ENCODE measurements around the gene LSMEM2. TPM values are rescaled to one million over a fixed set of nuclear protein-coding genes. Genes with fewer than 3 reads are reported as not detected.
"Not testable (repeated sequence)": the region's sequence is repeated elsewhere in the genome, so short reads cannot be mapped to it uniquely, and the experiment has no call there.

The LSMEM2 gene
- total RNA-seq, 1 experiment from 2014 or later: 0.57 TPM

DNA sequence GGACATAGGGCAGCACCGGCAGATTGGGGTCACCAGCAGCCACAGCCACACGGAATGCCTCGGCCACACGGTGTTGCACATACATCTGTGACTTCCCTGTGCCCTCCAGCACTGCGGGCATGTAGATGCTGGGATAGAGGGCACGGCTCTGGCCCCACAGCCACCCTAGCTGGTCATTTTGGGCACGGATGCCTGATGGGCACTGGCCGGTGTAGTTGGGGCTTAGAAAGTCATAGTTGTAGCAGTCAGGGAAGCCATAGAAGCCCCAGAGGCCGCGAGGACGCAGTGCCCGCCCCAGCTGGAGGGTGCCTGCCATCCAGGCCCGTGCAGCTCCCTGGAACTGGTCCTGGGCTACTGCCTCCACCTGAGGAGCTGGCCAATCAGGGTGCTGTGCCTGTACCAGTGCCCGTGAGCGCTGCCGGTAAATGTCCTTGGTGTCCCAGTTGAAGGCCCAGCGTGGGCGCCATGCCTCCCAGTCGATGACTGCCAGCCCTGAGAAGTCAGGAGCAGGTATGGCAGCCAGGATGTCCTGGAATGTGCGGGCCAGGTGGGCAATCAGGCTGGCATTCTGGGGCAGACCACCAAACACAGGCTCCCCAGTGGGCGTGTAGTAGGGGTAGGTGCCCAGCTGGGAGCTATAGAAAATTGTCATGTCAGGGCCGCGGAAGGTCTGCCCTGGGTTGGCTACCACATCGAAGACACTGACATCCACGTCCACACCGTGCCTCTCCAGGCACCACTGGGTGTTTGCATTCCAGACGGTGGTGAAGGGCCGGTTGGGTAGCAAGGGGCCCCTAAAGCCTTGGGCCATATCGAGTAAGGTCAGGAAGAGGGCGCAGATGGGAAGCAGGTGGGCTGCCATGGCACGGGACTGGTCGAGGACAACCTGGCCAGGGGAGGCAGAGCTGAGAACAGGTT, 23.5 kb downstream of the LSMEM2 start (continued):
- no peak for TF ChIP-seq ZNF512 (CRISPR knock-in tag; IDR thresholded peaks at IDR 0.05; ENCODE audit: borderline replicate concordance)
- no peak for TF ChIP-seq NFYB (CRISPR knock-in tag; conservative IDR thresholded peaks at IDR 0.05; ENCODE audit: low read depth)

GRCh38 chr3:50303013-50303815, 24.3 kb downstream of the LSMEM2 start, which contains the start of gene HYAL1:
Gene HYAL1 (minus strand): TSS chr3:50303574. CDS start chr3:50302956, 618 bp downstream.
- Mint-ChIP-seq H3K4me3 (peak within 1 kb of the TSS; percentile 20; the same call in 1 of the 2 replicates), H3K9me3 (peaks cover 10% of the 10 kb centered on the region; the same call in 1 of the 2 replicates), H3K36me3 (peaks cover 10% of the 10 kb centered on the region; the same call in 1 of the 2 replicates), H3K27ac (peak within 1 kb of the TSS; percentile 87), H3K27me3 (ENCODE audit: low read depth) (peaks cover 5% of the 10 kb centered on the region; the same call in 1 of the 2 replicates), H3K4me1 (peaks cover 22% of the 10 kb centered on the region)
- DNase-seq (ENCODE audit: low spot score) (peak; percentile 91), ATAC-seq (peak; percentile 57)
- ChIA-PET CTCF (interaction anchor here (0.6 to 5.9 kb wide), 19 partner anchors 12 to 760 kb away, joined by 3 to 95 read pairs (median 5); partner anchors contain the start of genes HYAL2, RASSF1 and TUSC2), POLR2A (interaction anchor here (0.5 to 1.4 kb wide), 3 partner anchors 25 to 79 kb away, joined by 3 to 4 read pairs (median 3); partner anchors contain the start of gene TUSC2)
- TF ChIP-seq, protein P1, sequence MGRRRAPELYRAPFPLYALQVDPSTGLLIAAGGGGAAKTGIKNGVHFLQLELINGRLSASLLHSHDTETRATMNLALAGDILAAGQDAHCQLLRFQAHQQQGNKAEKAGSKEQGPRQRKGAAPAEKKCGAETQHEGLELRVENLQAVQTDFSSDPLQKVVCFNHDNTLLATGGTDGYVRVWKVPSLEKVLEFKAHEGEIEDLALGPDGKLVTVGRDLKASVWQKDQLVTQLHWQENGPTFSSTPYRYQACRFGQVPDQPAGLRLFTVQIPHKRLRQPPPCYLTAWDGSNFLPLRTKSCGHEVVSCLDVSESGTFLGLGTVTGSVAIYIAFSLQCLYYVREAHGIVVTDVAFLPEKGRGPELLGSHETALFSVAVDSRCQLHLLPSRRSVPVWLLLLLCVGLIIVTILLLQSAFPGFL (CRISPR knock-in tag; IDR thresholded peaks at IDR 0.05; ENCODE audit: borderline replicate concordance): no peak
- peak; percentile 51; the same call in 1 of the 2 replicates for TF ChIP-seq SP1 (CRISPR knock-in tag; conservative IDR thresholded peaks at IDR 0.05)
- 0 out of 2 replicates have a peak, but pooled peaks have one; percentile 24 for TF ChIP-seq FOXP1 (CRISPR knock-in tag; IDR thresholded peaks at IDR 0.05; ENCODE audit: borderline replicate concordance)

- CTCF ChIA-PET: no interaction called here
- peaks cover 22% of the 10 kb centered on the region for H3K4me1 Mint-ChIP-seq
- TF ChIP-seq, protein P2, sequence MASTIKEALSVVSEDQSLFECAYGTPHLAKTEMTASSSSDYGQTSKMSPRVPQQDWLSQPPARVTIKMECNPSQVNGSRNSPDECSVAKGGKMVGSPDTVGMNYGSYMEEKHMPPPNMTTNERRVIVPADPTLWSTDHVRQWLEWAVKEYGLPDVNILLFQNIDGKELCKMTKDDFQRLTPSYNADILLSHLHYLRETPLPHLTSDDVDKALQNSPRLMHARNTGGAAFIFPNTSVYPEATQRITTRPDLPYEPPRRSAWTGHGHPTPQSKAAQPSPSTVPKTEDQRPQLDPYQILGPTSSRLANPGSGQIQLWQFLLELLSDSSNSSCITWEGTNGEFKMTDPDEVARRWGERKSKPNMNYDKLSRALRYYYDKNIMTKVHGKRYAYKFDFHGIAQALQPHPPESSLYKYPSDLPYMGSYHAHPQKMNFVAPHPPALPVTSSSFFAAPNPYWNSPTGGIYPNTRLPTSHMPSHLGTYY (CRISPR knock-in tag; IDR thresholded peaks at IDR 0.05): no peak
- TF ChIP-seq TCF7 (CRISPR knock-in tag; IDR thresholded peaks at IDR 0.05; ENCODE audit: low read depth): no peak
- TF ChIP-seq SMAD4 (CRISPR knock-in tag; IDR thresholded peaks at IDR 0.05): no peak
- no peak for TF ChIP-seq NR1H2 (CRISPR knock-in tag; IDR thresholded peaks at IDR 0.05)
- TF ChIP-seq ZSCAN18 (CRISPR knock-in tag; IDR thresholded peaks at IDR 0.05): no peak
- TF ChIP-seq USF2 (CRISPR knock-in tag; IDR thresholded peaks at IDR 0.05): no peak
- no peak for TF ChIP-seq E2F1 (CRISPR knock-in tag; IDR thresholded peaks at IDR 0.05)
- TF ChIP-seq JAZF1 (CRISPR knock-in tag; IDR thresholded peaks at IDR 0.05): no peak
- no peak for TF ChIP-seq ZNF671 (CRISPR knock-in tag; IDR thresholded peaks at IDR 0.05)
- TF ChIP-seq, protein P3, sequence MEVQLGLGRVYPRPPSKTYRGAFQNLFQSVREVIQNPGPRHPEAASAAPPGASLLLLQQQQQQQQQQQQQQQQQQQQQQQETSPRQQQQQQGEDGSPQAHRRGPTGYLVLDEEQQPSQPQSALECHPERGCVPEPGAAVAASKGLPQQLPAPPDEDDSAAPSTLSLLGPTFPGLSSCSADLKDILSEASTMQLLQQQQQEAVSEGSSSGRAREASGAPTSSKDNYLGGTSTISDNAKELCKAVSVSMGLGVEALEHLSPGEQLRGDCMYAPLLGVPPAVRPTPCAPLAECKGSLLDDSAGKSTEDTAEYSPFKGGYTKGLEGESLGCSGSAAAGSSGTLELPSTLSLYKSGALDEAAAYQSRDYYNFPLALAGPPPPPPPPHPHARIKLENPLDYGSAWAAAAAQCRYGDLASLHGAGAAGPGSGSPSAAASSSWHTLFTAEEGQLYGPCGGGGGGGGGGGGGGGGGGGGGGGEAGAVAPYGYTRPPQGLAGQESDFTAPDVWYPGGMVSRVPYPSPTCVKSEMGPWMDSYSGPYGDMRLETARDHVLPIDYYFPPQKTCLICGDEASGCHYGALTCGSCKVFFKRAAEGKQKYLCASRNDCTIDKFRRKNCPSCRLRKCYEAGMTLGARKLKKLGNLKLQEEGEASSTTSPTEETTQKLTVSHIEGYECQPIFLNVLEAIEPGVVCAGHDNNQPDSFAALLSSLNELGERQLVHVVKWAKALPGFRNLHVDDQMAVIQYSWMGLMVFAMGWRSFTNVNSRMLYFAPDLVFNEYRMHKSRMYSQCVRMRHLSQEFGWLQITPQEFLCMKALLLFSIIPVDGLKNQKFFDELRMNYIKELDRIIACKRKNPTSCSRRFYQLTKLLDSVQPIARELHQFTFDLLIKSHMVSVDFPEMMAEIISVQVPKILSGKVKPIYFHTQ (CRISPR knock-in tag; IDR thresholded peaks at IDR 0.05): no peak
- H3K9me3 Mint-ChIP-seq: peaks cover 13% of the 10 kb centered on the region
- DNase-seq (ENCODE audit: low spot score) (no peak), ATAC-seq (no peak)
- peaks cover 18% of the 10 kb centered on the region for H3K36me3 Mint-ChIP-seq
- H3K27me3 Mint-ChIP-seq (ENCODE audit: low read depth): peaks cover 11% of the 10 kb centered on the region
- no peak overlapping the region for H3K4me3 Mint-ChIP-seq
- no peak overlapping the region for H3K27ac Mint-ChIP-seq
- POLR2A ChIA-PET: no interaction called here
Observed at GRCh38 chr3:50304601-50305000, 25.7 kb downstream of the LSMEM2 start.

GRCh38 chr3:50312041-50312440, 33.2 kb downstream of the LSMEM2 start:
- H3K4me3 Mint-ChIP-seq; CTCF ChIA-PET; H3K27ac Mint-ChIP-seq; DNase-seq (ENCODE audit: low spot score); POLR2A ChIA-PET; H3K4me1 Mint-ChIP-seq; ATAC-seq: not testable (repeated sequence)
- H3K27me3 Mint-ChIP-seq (ENCODE audit: low read depth): peaks cover 16% of the 10 kb centered on the region; the same call in 1 of the 2 replicates
- H3K9me3 Mint-ChIP-seq: peaks cover 13% of the 10 kb centered on the region
- peaks cover 42% of the 10 kb centered on the region for H3K36me3 Mint-ChIP-seq

Measured in WTC11 (cell line).